ENCODE results near the gene EML3.

- no peak for TF ChIP-seq CTCF (IDR thresholded peaks at IDR 0.05)
- peak; percentile 15; the same call in 1 of the 2 replicates for TF ChIP-seq POLR2AphosphoS5 (IDR thresholded peaks at IDR 0.05; ENCODE audit: low read depth, low read length)
- no peak; the same call in none of the 2 replicates for TF ChIP-seq SIN3A (IDR thresholded peaks at IDR 0.05; ENCODE audit: borderline replicate concordance, insufficient read depth, low read depth, low read length)
- TF ChIP-seq TCF7L2 (IDR thresholded peaks at IDR 0.05; ENCODE audit: low read depth, low read length) = no peak
- no peak for TF ChIP-seq REST (IDR thresholded peaks at IDR 0.05; ENCODE audit: insufficient read depth in 1 of 2, low read depth in 2 of 2, low read length in 1 of 2)
Observed at GRCh38 chr11:62556875-62557631, 55.5 kb downstream of the EML3 start.
